Keratinocyte (primary cell): ENCODE measurements around the gene IGFBP3. TPM values are rescaled to one million over a fixed set of nuclear protein-coding genes. Genes with fewer than 3 reads are reported as not detected.
A peak's percentile ranks its signal among the peaks of the same experiment; 100 is the strongest.

ENCODE experiments used
- DNase-seq: peaks from one replicate; pipeline ENCODE4 v3.0.0-alpha.2; 2011; ENCODE audit warnings: low read depth, missing footprints, low spot score
- FAIRE-seq: peaks from 2 replicates; lab custom pipeline; 2011; peaks lifted over from hg19 to GRCh38; lab: Jason Lieb, UNC
- H2AFZ ChIP-seq: 2 replicates; pipeline ENCODE4 v1.6.0; 2012; ENCODE audit warnings: low read length, control low read depth, inconsistent platforms; ENCODE audit not compliant: control insufficient read depth
- H3K27ac ChIP-seq: 2 replicates; pipeline ENCODE4 v1.5.1; 2011; ENCODE audit warnings: low read length; ENCODE audit not compliant: control insufficient read depth, insufficient read depth
- H3K27me3 ChIP-seq: 3 replicates; pipeline ENCODE4 v1.6.0; 2011; ENCODE audit warnings: low read length; ENCODE audit not compliant: control insufficient read depth, insufficient read depth; ENCODE audit errors: extremely low read depth
- H3K36me3 ChIP-seq, 2 experiments: 2 replicates in 1 of 2; 3 replicates in 1 of 2; pipeline ENCODE4 v1.5.1; 2011; ENCODE audit warnings: low read length in 2 of 2, mild to moderate bottlenecking in 1 of 2; ENCODE audit not compliant: control insufficient read depth in 2 of 2, insufficient read depth in 2 of 2; ENCODE audit errors: extremely low read depth in 1 of 2
- H3K4me1 ChIP-seq: 3 replicates; pipeline ENCODE4 v1.5.1; 2011; ENCODE audit warnings: low read length; ENCODE audit not compliant: control insufficient read depth, insufficient read depth; ENCODE audit errors: extremely low read depth
- H3K4me2 ChIP-seq: 3 replicates; pipeline ENCODE4 v1.6.0; 2011; ENCODE audit warnings: low read depth, low read length; ENCODE audit not compliant: control insufficient read depth, insufficient read depth; ENCODE audit errors: extremely low read depth
- H3K4me3 ChIP-seq, 3 experiments: fragments of 200-600 bp in 1 of 3; sonication (generic) in 1 of 3; 2 replicates in 2 of 3; 3 replicates in 1 of 3; pipeline ENCODE4 v1.5.1; 2011 to 2016; ENCODE audit warnings: low read length in 3 of 3, mild to moderate bottlenecking in 3 of 3, control low read depth in 2 of 3, inconsistent platforms in 1 of 3, low read depth in 1 of 3, mixed read lengths in 1 of 3, mixed run types in 1 of 3, moderate library complexity in 1 of 3; ENCODE audit not compliant: control insufficient read depth in 2 of 3, insufficient read depth in 2 of 3; ENCODE audit errors: extremely low read depth in 1 of 3
- H3K79me2 ChIP-seq: 2 replicates; pipeline ENCODE4 v1.6.0; 2012; ENCODE audit warnings: low read length; ENCODE audit not compliant: control insufficient read depth, insufficient read depth
- H3K9ac ChIP-seq: 3 replicates; pipeline ENCODE4 v1.6.0; 2011; ENCODE audit warnings: low read length; ENCODE audit not compliant: control insufficient read depth, insufficient read depth; ENCODE audit errors: extremely low read depth
- H3K9me1 ChIP-seq: 3 replicates; pipeline ENCODE4 v1.6.0; 2011; ENCODE audit warnings: low read length; ENCODE audit not compliant: control insufficient read depth, insufficient read depth; ENCODE audit errors: extremely low read depth
- H3K9me3 ChIP-seq: 2 replicates; pipeline ENCODE4 v1.5.1; 2012; ENCODE audit warnings: low read depth, low read length; ENCODE audit not compliant: control insufficient read depth
- H4K20me1 ChIP-seq: 3 replicates; pipeline ENCODE4 v1.6.0; 2011; ENCODE audit warnings: low read length; ENCODE audit not compliant: control insufficient read depth, insufficient read depth; ENCODE audit errors: extremely low read depth
- CTCF ChIP-seq, 3 experiments: IDR thresholded peaks in 1 of 3; conservative IDR thresholded peaks in 1 of 3; optimal IDR thresholded peaks in 1 of 3; 2 replicates in 2 of 3; 3 replicates in 1 of 3; pipeline versions ENCODE3 to v1.5.1; 2011; ENCODE audit warnings: low read length in 3 of 3, mild to moderate bottlenecking in 3 of 3, moderate library complexity in 2 of 3, control low read depth in 1 of 3, inconsistent platforms in 1 of 3; ENCODE audit not compliant: insufficient read depth in 2 of 3; ENCODE audit errors: extremely low read depth in 1 of 3
- EZH2 ChIP-seq: IDR thresholded peaks from one replicate; pipeline ENCODE4 v1.6.1; 2012; ENCODE audit warnings: inconsistent platforms, mild to moderate bottlenecking, low read length, moderate library complexity
- dilution Hi-C: fragments of 300-500 bp; cut with MboI; formaldehyde crosslinking; loops from one replicate; pipeline ENCODE4 v1.7.0; 2020; ENCODE audit warnings: low sequenced_read_pairs; ENCODE audit not compliant: extremely low pct_ligation_motif_present
- polyA plus RNA-seq, 5 experiments: library from polyadenylated mRNA; depleted of rRNA in 3 of 5; stranded (reverse) in 3 of 5; stranded (forward) in 1 of 5; unstranded in 1 of 5; fragments of >200 nt; gene quantifications; 1 replicate in 1 of 5; 2 replicates in 3 of 5; 3 replicates in 1 of 5; pipeline versions ENCODE4 v1.2.1 to v1.2.3, GENCODE V29; 2011 to 2012; ENCODE audit warnings: missing spikeins in 2 of 5, low read depth in 1 of 5, low replicate concordance in 1 of 5

IGFBP3 gene
- polyA plus RNA-seq, 1 donor (not counting 4 experiments of a cell fraction or from before 2014, with no cell fraction given): 14.0 TPM

- Histone ChIP-seq H4K20me1 (no peaks in the 10 kb centered on the region), H3K36me3 (no peaks in the 10 kb centered on the region), H3K4me3 (no peak overlapping the region), H3K9ac (no peak overlapping the region), H3K27me3 (peaks cover 30% of the 10 kb centered on the region), H2AFZ (no peak overlapping the region), H3K27ac (no peak overlapping the region), H3K9me1 (no peaks in the 10 kb centered on the region), H3K4me2 (no peak overlapping the region), H3K79me2 (no peaks in the 10 kb centered on the region), H3K9me3 (no peaks in the 10 kb centered on the region), H3K4me1 (peaks cover 5% of the 10 kb centered on the region)
- TF ChIP-seq EZH2: no peak
- peak in 2 of 3 experiments; percentile 36 to 43 for TF ChIP-seq CTCF (optimal IDR thresholded peaks at IDR 0.05 in 1 of 3, IDR thresholded peaks at IDR 0.05 in 1 of 3, conservative IDR thresholded peaks at IDR 0.05 in 1 of 3; ENCODE audit: extremely low read depth in 1 of 3, insufficient read depth in 2 of 3, low read length in 3 of 3)
- dilution Hi-C loops: no loop called here
- DNase-seq (no peak), FAIRE-seq (no peak)
Measured at GRCh38 chr7:45890902-45891461, 30.1 kb downstream of the IGFBP3 start.

- dilution Hi-C loops: no loop called here
- H3K27ac ChIP-seq: no peak overlapping the region
Measured at GRCh38 chr7:45890125-45890901, 30.8 kb downstream of the IGFBP3 start.

More at GRCh38 chr7:45890125-45890901, 30.8 kb downstream of the IGFBP3 start:
- no peak overlapping the region for H3K4me3 ChIP-seq
- peaks cover 5% of the 10 kb centered on the region for H3K4me1 ChIP-seq
- no peak for TF ChIP-seq CTCF (optimal IDR thresholded peaks at IDR 0.05 in 1 of 3, IDR thresholded peaks at IDR 0.05 in 1 of 3, conservative IDR thresholded peaks at IDR 0.05 in 1 of 3; ENCODE audit: extremely low read depth in 1 of 3, insufficient read depth in 2 of 3, low read length in 3 of 3)
- TF ChIP-seq EZH2: no peak
- H3K4me2 ChIP-seq: no peak overlapping the region
- no peaks in the 10 kb centered on the region for H4K20me1 ChIP-seq
- peaks cover 27% of the 10 kb centered on the region for H3K27me3 ChIP-seq
- no peaks in the 10 kb centered on the region for H3K36me3 ChIP-seq
- H3K9me3 ChIP-seq: no peaks in the 10 kb centered on the region
- no peaks in the 10 kb centered on the region for H3K79me2 ChIP-seq
- FAIRE-seq (no peak), DNase-seq (no peak)
- no peaks in the 10 kb centered on the region for H3K9me1 ChIP-seq
- no peak overlapping the region for H3K9ac ChIP-seq
- no peak overlapping the region for H2AFZ ChIP-seq
